HT-29 (cell line): ENCODE results near the gene NIF3L1. TPM values are rescaled to one million over a fixed set of nuclear protein-coding genes. Genes with fewer than 3 reads are reported as not detected.
A peak's percentile ranks its signal among the peaks of the same experiment; 100 is the strongest.

ENCODE experiments used
- DNase-seq: peaks from one replicate; pipeline ENCODE4 v3.0.0-alpha.2; 2015; ENCODE audit warnings: low spot score
- total RNA-seq: library from RNA; depleted of rRNA; stranded (reverse); fragments of >200 nt; shearing (Covaris generic); gene quantifications from 2 replicates; pipeline ENCODE4 v1.2.3, GENCODE V29; 2014; rRNA removed

NIF3L1 gene
- total RNA-seq = 31.6 and 38.3 TPM in 2 replicates

GRCh38 chr2:200888704-200889625 lies at the start of gene NIF3L1, which contains the start of gene PPIL3:
TSS of gene NIF3L1 (plus strand) at chr2:200889371. CDS start at chr2:200891944, 2,573 bp downstream.
TSS of gene PPIL3 (minus strand) at chr2:200889077. CDS start at chr2:200887615, 1,462 bp downstream.
- DNase-seq = peak; percentile 99

GRCh38 chr2:200839513-200839912 lies 49.7 kb upstream of the NIF3L1 start:
- no peak for DNase-seq

GRCh38 chr2:200843993-200844948 lies 44.9 kb upstream of the NIF3L1 start:
- DNase-seq = no peak

- DNase-seq = no peak
Observed at GRCh38 chr2:200845194-200845593, 44.0 kb upstream of the NIF3L1 start.

- no peak for DNase-seq
Observed at GRCh38 chr2:200845669-200846325, 43.4 kb upstream of the NIF3L1 start.

GRCh38 chr2:200847269-200847668 lies 41.9 kb upstream of the NIF3L1 start:
- DNase-seq = no peak

GRCh38 chr2:200847939-200848338 lies 41.2 kb upstream of the NIF3L1 start:
- no peak for DNase-seq

GRCh38 chr2:200850512-200851256 lies 38.5 kb upstream of the NIF3L1 start:
- no peak for DNase-seq

- no peak for DNase-seq
Observed at GRCh38 chr2:200851398-200852248, 37.5 kb upstream of the NIF3L1 start.

GRCh38 chr2:200852605-200853004 lies 36.6 kb upstream of the NIF3L1 start:
- DNase-seq = no peak

GRCh38 chr2:200856806-200857205 lies 32.4 kb upstream of the NIF3L1 start:
- no peak for DNase-seq

GRCh38 chr2:200860092-200860795 lies 28.9 kb upstream of the NIF3L1 start:
- no peak for DNase-seq

GRCh38 chr2:200861617-200862155 lies 27.5 kb upstream of the NIF3L1 start:
- DNase-seq = no peak

GRCh38 chr2:200862532-200863000 lies 26.6 kb upstream of the NIF3L1 start:
- peak; percentile 45 for DNase-seq

GRCh38 chr2:200863782-200864175 lies 25.4 kb upstream of the NIF3L1 start:
- peak; percentile 59 for DNase-seq

- peak; percentile 94 for DNase-seq
Observed at GRCh38 chr2:200864176-200865034, 24.8 kb upstream of the NIF3L1 start, which contains the start of gene CLK1. TSS of gene CLK1 (minus strand) at chr2:200864658. CDS start at chr2:200861862, 2,796 bp downstream.

GRCh38 chr2:200869014-200869413 lies 20.2 kb upstream of the NIF3L1 start:
- DNase-seq = no peak

GRCh38 chr2:200871151-200871550 lies 18.0 kb upstream of the NIF3L1 start:
- no peak for DNase-seq
